WERI-Rb-1 (cell line): Measurements from ENCODE around the gene DDB1.

Experiments
- DNase-seq: peaks from one replicate; pipeline ENCODE4 v3.0.0-alpha.2; 2020
- H3K27ac ChIP-seq: fragments of 250-450 bp; sonication (Bioruptor Pico); 2 replicates; pipeline ENCODE4 v1.5.1; 2020; ENCODE audit warnings: mild to moderate bottlenecking, moderate library complexity
- H3K27me3 ChIP-seq: fragments of 250-450 bp; sonication (Bioruptor Pico); 2 replicates; pipeline ENCODE4 v1.5.1; 2021; ENCODE audit warnings: mild to moderate bottlenecking, low read depth, moderate library complexity; ENCODE audit not compliant: insufficient read depth, severe bottlenecking
- H3K36me3 ChIP-seq: fragments of 250-450 bp; sonication (Bioruptor Pico); 2 replicates; pipeline ENCODE4 v1.5.1; 2020; ENCODE audit warnings: mild to moderate bottlenecking, moderate library complexity
- H3K4me3 ChIP-seq: 2 replicates; pipeline ENCODE4 v1.5.1; 2011; ENCODE audit warnings: low read depth, mild to moderate bottlenecking, control low read depth, low read length
- H3K9me3 ChIP-seq: fragments of 250-450 bp; sonication (Bioruptor Pico); 2 replicates; pipeline ENCODE4 v1.5.1; 2021; ENCODE audit warnings: mild to moderate bottlenecking, moderate library complexity; ENCODE audit not compliant: severe bottlenecking
- CTCF ChIP-seq: IDR thresholded peaks from 2 replicates; pipeline ENCODE4 v1.5.1; 2011; ENCODE audit warnings: low read depth, mild to moderate bottlenecking, control low read depth, inconsistent platforms, low read length

DDB1 gene

GRCh38 chr11:61354208-61354607 lies 21.3 kb upstream of the DDB1 start:
- no peak overlapping the region for H3K4me3 ChIP-seq
- H3K27me3 ChIP-seq: no peaks in the 10 kb centered on the region
- H3K27ac ChIP-seq: no peak overlapping the region
- no peaks in the 10 kb centered on the region for H3K9me3 ChIP-seq
- H3K36me3 ChIP-seq: no peaks in the 10 kb centered on the region
- DNase-seq: no peak
- TF ChIP-seq CTCF: no peak

- Histone ChIP-seq H3K27me3 (no peaks in the 10 kb centered on the region), H3K9me3 (no peaks in the 10 kb centered on the region), H3K4me3 (no peak overlapping the region), H3K27ac (no peak overlapping the region), H3K36me3 (no peaks in the 10 kb centered on the region)
- no peak for DNase-seq
- TF ChIP-seq CTCF: no peak
Measured at GRCh38 chr11:61353131-61354067, 20.5 kb upstream of the DDB1 start.

- no peaks in the 10 kb centered on the region for H3K36me3 ChIP-seq
- DNase-seq: no peak
- no peak for TF ChIP-seq CTCF
- H3K4me3 ChIP-seq: no peak overlapping the region
- H3K9me3 ChIP-seq: no peaks in the 10 kb centered on the region
- H3K27ac ChIP-seq: no peak overlapping the region
- H3K27me3 ChIP-seq: no peaks in the 10 kb centered on the region
Measured at GRCh38 chr11:61352038-61352437, 19.1 kb upstream of the DDB1 start.

GRCh38 chr11:61350803-61351202 lies 17.9 kb upstream of the DDB1 start:
- TF ChIP-seq CTCF: no peak
- no peaks in the 10 kb centered on the region for H3K36me3 ChIP-seq
- DNase-seq: no peak
- no peaks in the 10 kb centered on the region for H3K27me3 ChIP-seq
- H3K9me3 ChIP-seq: no peaks in the 10 kb centered on the region
- H3K4me3 ChIP-seq: no peak overlapping the region
- H3K27ac ChIP-seq: no peak overlapping the region

GRCh38 chr11:61350336-61350735 lies 17.4 kb upstream of the DDB1 start:
- H3K27ac ChIP-seq: no peak overlapping the region
- H3K4me3 ChIP-seq: no peak overlapping the region
- TF ChIP-seq CTCF: no peak
- H3K27me3 ChIP-seq: no peaks in the 10 kb centered on the region
- H3K36me3 ChIP-seq: no peaks in the 10 kb centered on the region
- no peaks in the 10 kb centered on the region for H3K9me3 ChIP-seq
- no peak for DNase-seq
